ENCODE data around the gene SPDYE1.
"Not testable (repeated sequence)": the region's sequence is repeated elsewhere in the genome, so short reads cannot be mapped to it uniquely, and the experiment has no call there.

The SPDYE1 gene

DNA sequence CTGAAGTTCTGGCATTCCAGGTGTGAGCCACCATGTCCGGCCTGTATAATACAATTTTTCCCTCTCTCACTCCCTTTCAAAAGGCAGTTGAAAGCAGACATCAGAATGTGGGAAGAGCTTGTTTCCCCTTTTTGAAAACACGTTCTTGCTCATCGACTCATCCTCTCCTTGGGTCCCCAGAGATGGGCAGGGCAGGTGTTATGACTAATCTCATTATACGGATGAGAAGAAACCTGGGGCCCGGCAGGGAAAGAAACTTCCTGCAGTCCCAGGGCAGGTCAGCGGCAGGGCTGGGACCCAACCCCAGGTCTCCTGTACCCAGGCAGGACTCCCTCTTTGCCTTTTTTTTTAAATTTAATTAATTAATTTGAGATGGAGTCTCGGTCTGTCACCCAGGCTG is 4.8 kb upstream of the SPDYE1 start:
- H3K79me2 ChIP-seq (ENCODE audit: insufficient read depth, low read depth) = not testable (repeated sequence)

GRCh38 chr7:43994681-43995080 is 3.0 kb upstream of the SPDYE1 start:
- not testable (repeated sequence) for H3K9ac ChIP-seq

More for the DNA sequence above, 4.8 kb upstream of the SPDYE1 start:
- not testable (repeated sequence) for H3K36me3 ChIP-seq (ENCODE audit: insufficient read depth); H2AFZ ChIP-seq (ENCODE audit: low read depth); H3K27me3 ChIP-seq (ENCODE audit: insufficient read depth, low read depth); H3K4me3 ChIP-seq (IDR thresholded peaks at IDR 0.05; ENCODE audit: insufficient read depth, low read depth, low read length); H3K4me2 ChIP-seq; H3K4me1 ChIP-seq (ENCODE audit: low read depth, poor library complexity, severe bottlenecking); H3K27ac ChIP-seq; H4K20me1 ChIP-seq (ENCODE audit: insufficient read depth); H3K9ac ChIP-seq

GRCh38 chr7:44012081-44012480 is 14.4 kb downstream of the SPDYE1 start:
- not testable (repeated sequence) for H2AFZ ChIP-seq (ENCODE audit: low read depth); H4K20me1 ChIP-seq (ENCODE audit: insufficient read depth); H3K27me3 ChIP-seq (ENCODE audit: insufficient read depth, low read depth); H3K9ac ChIP-seq; H3K36me3 ChIP-seq (ENCODE audit: insufficient read depth); H3K79me2 ChIP-seq (ENCODE audit: insufficient read depth, low read depth); H3K4me2 ChIP-seq; H3K4me1 ChIP-seq (ENCODE audit: low read depth, poor library complexity, severe bottlenecking); H3K4me3 ChIP-seq (IDR thresholded peaks at IDR 0.05; ENCODE audit: insufficient read depth, low read depth, low read length); H3K27ac ChIP-seq

More at GRCh38 chr7:43994681-43995080, 3.0 kb upstream of the SPDYE1 start:
- not testable (repeated sequence) for H3K4me2 ChIP-seq; H4K20me1 ChIP-seq (ENCODE audit: insufficient read depth); H3K27me3 ChIP-seq (ENCODE audit: insufficient read depth, low read depth); H3K36me3 ChIP-seq (ENCODE audit: insufficient read depth); H3K27ac ChIP-seq; H3K4me1 ChIP-seq (ENCODE audit: low read depth, poor library complexity, severe bottlenecking); H2AFZ ChIP-seq (ENCODE audit: low read depth); H3K4me3 ChIP-seq (IDR thresholded peaks at IDR 0.05; ENCODE audit: insufficient read depth, low read depth, low read length); H3K79me2 ChIP-seq (ENCODE audit: insufficient read depth, low read depth)

- not testable (repeated sequence) for H4K20me1 ChIP-seq (ENCODE audit: insufficient read depth); H3K27ac ChIP-seq; H2AFZ ChIP-seq (ENCODE audit: low read depth); H3K79me2 ChIP-seq (ENCODE audit: insufficient read depth, low read depth); H3K9ac ChIP-seq; H3K27me3 ChIP-seq (ENCODE audit: insufficient read depth, low read depth); H3K4me2 ChIP-seq; H3K36me3 ChIP-seq (ENCODE audit: insufficient read depth); H3K4me1 ChIP-seq (ENCODE audit: low read depth, poor library complexity, severe bottlenecking); H3K4me3 ChIP-seq (IDR thresholded peaks at IDR 0.05; ENCODE audit: insufficient read depth, low read depth, low read length)
Observed at GRCh38 chr7:44015090-44015489, 17.4 kb downstream of the SPDYE1 start.

GRCh38 chr7:44018857-44019807 is 21.4 kb downstream of the SPDYE1 start:
- H3K27me3 ChIP-seq (ENCODE audit: insufficient read depth, low read depth); H4K20me1 ChIP-seq (ENCODE audit: insufficient read depth); H3K4me3 ChIP-seq (IDR thresholded peaks at IDR 0.05; ENCODE audit: insufficient read depth, low read depth, low read length); H3K36me3 ChIP-seq (ENCODE audit: insufficient read depth); H3K79me2 ChIP-seq (ENCODE audit: insufficient read depth, low read depth); H3K4me1 ChIP-seq (ENCODE audit: low read depth, poor library complexity, severe bottlenecking): not testable (repeated sequence)
- Histone ChIP-seq H2AFZ (ENCODE audit: low read depth) (peak overlapping the region; percentile 45; the same call in 1 of the 2 replicates), H3K27ac (peak overlapping the region; percentile 44), H3K9ac (peak overlapping the region; percentile 66; the same call in 1 of the 2 replicates), H3K4me2 (peak overlapping the region; percentile 25; the same call in 1 of the 2 replicates)

GRCh38 chr7:44019825-44020224 is 22.1 kb downstream of the SPDYE1 start:
- H3K79me2 ChIP-seq (ENCODE audit: insufficient read depth, low read depth); H4K20me1 ChIP-seq (ENCODE audit: insufficient read depth); H3K36me3 ChIP-seq (ENCODE audit: insufficient read depth); H2AFZ ChIP-seq (ENCODE audit: low read depth); H3K4me2 ChIP-seq; H3K4me3 ChIP-seq (IDR thresholded peaks at IDR 0.05; ENCODE audit: insufficient read depth, low read depth, low read length); H3K9ac ChIP-seq; H3K27me3 ChIP-seq (ENCODE audit: insufficient read depth, low read depth); H3K4me1 ChIP-seq (ENCODE audit: low read depth, poor library complexity, severe bottlenecking); H3K27ac ChIP-seq: not testable (repeated sequence)

- not testable (repeated sequence) for H3K4me1 ChIP-seq (ENCODE audit: low read depth, poor library complexity, severe bottlenecking); H4K20me1 ChIP-seq (ENCODE audit: insufficient read depth); H3K9ac ChIP-seq; H3K27ac ChIP-seq; H3K4me3 ChIP-seq (IDR thresholded peaks at IDR 0.05; ENCODE audit: insufficient read depth, low read depth, low read length); H3K4me2 ChIP-seq; H3K27me3 ChIP-seq (ENCODE audit: insufficient read depth, low read depth); H3K79me2 ChIP-seq (ENCODE audit: insufficient read depth, low read depth); H2AFZ ChIP-seq (ENCODE audit: low read depth); H3K36me3 ChIP-seq (ENCODE audit: insufficient read depth)
Observed at GRCh38 chr7:44022069-44022468, 24.4 kb downstream of the SPDYE1 start.

- H3K4me3 ChIP-seq (IDR thresholded peaks at IDR 0.05; ENCODE audit: insufficient read depth, low read depth, low read length); H3K27me3 ChIP-seq (ENCODE audit: insufficient read depth, low read depth); H3K4me2 ChIP-seq; H3K4me1 ChIP-seq (ENCODE audit: low read depth, poor library complexity, severe bottlenecking); H3K9ac ChIP-seq; H3K27ac ChIP-seq; H2AFZ ChIP-seq (ENCODE audit: low read depth); H4K20me1 ChIP-seq (ENCODE audit: insufficient read depth); H3K36me3 ChIP-seq (ENCODE audit: insufficient read depth); H3K79me2 ChIP-seq (ENCODE audit: insufficient read depth, low read depth): not testable (repeated sequence)
Observed at GRCh38 chr7:44022796-44023467, 25.2 kb downstream of the SPDYE1 start.

DNA sequence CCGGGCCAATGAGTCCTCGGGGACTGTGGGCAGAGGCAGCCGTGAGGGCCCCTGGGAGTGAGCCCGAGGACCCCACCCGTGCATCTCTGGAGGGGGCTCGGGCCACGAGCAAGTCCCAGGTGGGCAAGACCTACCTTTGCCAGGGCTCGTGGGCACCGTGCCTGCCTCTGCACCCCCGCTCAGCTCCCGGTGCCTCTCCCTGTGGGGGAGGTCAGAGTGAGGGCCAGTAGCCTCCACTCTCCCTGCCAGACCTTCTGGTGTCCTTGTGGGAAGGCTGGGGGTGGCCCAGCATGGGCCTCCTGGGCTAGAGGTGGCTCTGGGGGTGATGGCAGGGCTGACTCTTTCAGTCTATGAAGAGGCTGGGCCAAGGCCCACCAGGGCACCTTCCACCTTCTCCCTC is 31.7 kb downstream of the SPDYE1 start:
- not testable (repeated sequence) for H2AFZ ChIP-seq (ENCODE audit: low read depth); H3K27me3 ChIP-seq (ENCODE audit: insufficient read depth, low read depth); H3K9ac ChIP-seq; H3K4me1 ChIP-seq (ENCODE audit: low read depth, poor library complexity, severe bottlenecking); H3K27ac ChIP-seq; H3K4me2 ChIP-seq; H3K36me3 ChIP-seq (ENCODE audit: insufficient read depth); H3K4me3 ChIP-seq (IDR thresholded peaks at IDR 0.05; ENCODE audit: insufficient read depth, low read depth, low read length); H3K79me2 ChIP-seq (ENCODE audit: insufficient read depth, low read depth); H4K20me1 ChIP-seq (ENCODE audit: insufficient read depth)

DNA sequence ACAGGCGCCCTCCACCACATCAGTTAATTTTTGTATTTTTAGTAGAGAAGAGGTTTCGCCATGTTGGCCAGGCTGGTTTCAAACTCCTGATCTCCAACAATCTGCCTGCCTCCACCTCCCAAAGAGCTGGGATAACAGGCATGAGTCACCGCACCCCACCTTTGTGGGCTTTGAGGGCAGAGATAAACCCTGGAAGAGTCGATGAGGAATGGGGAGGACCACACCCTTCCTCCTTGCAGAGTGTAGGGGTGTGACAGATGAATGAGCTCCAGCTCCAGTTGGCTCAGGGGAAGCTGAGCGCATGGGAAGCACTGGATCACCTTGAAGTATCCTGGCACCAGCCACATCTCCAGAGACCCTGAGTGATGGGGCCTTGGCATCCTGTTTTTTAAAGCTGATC is 32.3 kb downstream of the SPDYE1 start:
- not testable (repeated sequence) for H3K4me3 ChIP-seq (IDR thresholded peaks at IDR 0.05; ENCODE audit: insufficient read depth, low read depth, low read length); H4K20me1 ChIP-seq (ENCODE audit: insufficient read depth); H3K27me3 ChIP-seq (ENCODE audit: insufficient read depth, low read depth); H3K4me1 ChIP-seq (ENCODE audit: low read depth, poor library complexity, severe bottlenecking); H3K36me3 ChIP-seq (ENCODE audit: insufficient read depth); H3K4me2 ChIP-seq; H2AFZ ChIP-seq (ENCODE audit: low read depth); H3K27ac ChIP-seq; H3K79me2 ChIP-seq (ENCODE audit: insufficient read depth, low read depth); H3K9ac ChIP-seq
